Stimulated activated CD8-positive, alpha-beta memory T cell treated with anti-CD3 and anti-CD28 coated beads, Interleukin-15, amount 100 ng/mL, for 1 hour (primary cell): ENCODE measurements around the gene LRRIQ4.

Source experiments
- DNase-seq: peaks from one replicate; pipeline ENCODE4 v3.0.0-alpha.2; 2020; ENCODE audit warnings: low read depth

The LRRIQ4 gene

GRCh38 chr3:169855514-169855913 is 42.8 kb downstream of the LRRIQ4 start:
- no peak for DNase-seq

GRCh38 chr3:169857811-169858210 is 45.1 kb downstream of the LRRIQ4 start:
- DNase-seq: no peak

- no peak for DNase-seq
Measured at GRCh38 chr3:169861871-169862270, 49.2 kb downstream of the LRRIQ4 start.

GRCh38 chr3:169863458-169863899 is 50.8 kb downstream of the LRRIQ4 start:
- DNase-seq: peak; percentile 37

GRCh38 chr3:169864270-169864669 is 51.6 kb downstream of the LRRIQ4 start:
- DNase-seq: no peak

GRCh38 chr3:169865176-169865767 is 52.6 kb downstream of the LRRIQ4 start:
- no peak for DNase-seq

- DNase-seq: no peak
Measured at GRCh38 chr3:169867584-169868210, 55.0 kb downstream of the LRRIQ4 start.

- no peak for DNase-seq
Measured at GRCh38 chr3:169868369-169868768, 55.7 kb downstream of the LRRIQ4 start.

GRCh38 chr3:169869484-169870220 is 57.0 kb downstream of the LRRIQ4 start, which contains the start of gene LRRC31:
Gene LRRC31, minus strand, starts transcription at chr3:169869935. Its CDS starts 128 bp downstream, at chr3:169869807.
- DNase-seq: no peak

GRCh38 chr3:169871129-169871886 is 58.6 kb downstream of the LRRIQ4 start:
- DNase-seq: no peak

GRCh38 chr3:169879013-169879557 is 66.4 kb downstream of the LRRIQ4 start:
- DNase-seq: no peak

- DNase-seq: no peak
Measured at GRCh38 chr3:169879845-169880575, 67.3 kb downstream of the LRRIQ4 start.

- DNase-seq: no peak
Measured at GRCh38 chr3:169880576-169881250, 68.0 kb downstream of the LRRIQ4 start.

- DNase-seq: no peak
Measured at GRCh38 chr3:169886671-169887070, 74.0 kb downstream of the LRRIQ4 start.
